H9 (cell line): Measurements from ENCODE around the gene ITCH. TPM values are rescaled to one million over a fixed set of nuclear protein-coding genes. Genes with fewer than 3 reads are reported as not detected.

Experiments
- DNase-seq: peaks from one replicate; pipeline ENCODE4 v3.0.0-alpha.2; 2017
- H2AFZ ChIP-seq: one replicate; pipeline ENCODE4 v1.6.1; 2013; ENCODE audit warnings: mild to moderate bottlenecking, low read length, control low read depth, moderate library complexity
- H2AK5ac ChIP-seq: 2 replicates; pipeline ENCODE4 v1.6.1; 2013; ENCODE audit warnings: low read length, control low read depth, mixed read lengths; ENCODE audit not compliant: insufficient read length
- H2BK120ac ChIP-seq: one replicate; pipeline ENCODE4 v1.6.1; 2013; ENCODE audit warnings: low read depth, mild to moderate bottlenecking, low read length, control low read depth, inconsistent platforms; ENCODE audit not compliant: poor library complexity, severe bottlenecking
- H2BK12ac ChIP-seq: 2 replicates; pipeline ENCODE4 v1.6.1; 2013; ENCODE audit warnings: low read length, control low read depth, mixed read lengths, low read depth; ENCODE audit not compliant: insufficient read length
- H2BK15ac ChIP-seq: 2 replicates; pipeline ENCODE4 v1.6.1; 2013; ENCODE audit warnings: low read depth, low read length, control low read depth
- H2BK20ac ChIP-seq: one replicate; pipeline ENCODE4 v1.6.1; 2013; ENCODE audit warnings: low read depth, mild to moderate bottlenecking, low read length, control low read depth, inconsistent platforms; ENCODE audit not compliant: poor library complexity, severe bottlenecking
- H2BK5ac ChIP-seq: 2 replicates; pipeline ENCODE4 v1.6.1; 2013; ENCODE audit warnings: low read length, control low read depth, mixed read lengths; ENCODE audit not compliant: insufficient read length
- H3K14ac ChIP-seq: 2 replicates; pipeline ENCODE4 v1.6.1; 2013; ENCODE audit warnings: low read length, control low read depth; ENCODE audit not compliant: insufficient read depth
- H3K18ac ChIP-seq: 2 replicates; pipeline ENCODE4 v1.6.1; 2013; ENCODE audit warnings: low read depth, mild to moderate bottlenecking, mixed read lengths, low read length, control low read depth; ENCODE audit not compliant: insufficient read length
- H3K23ac ChIP-seq: 2 replicates; pipeline ENCODE4 v1.6.1; 2013; ENCODE audit warnings: low read length, control low read depth, mixed read lengths, low read depth; ENCODE audit not compliant: insufficient read length
- H3K23me2 ChIP-seq: 2 replicates; pipeline ENCODE4 v1.6.1; 2013; ENCODE audit warnings: low read depth, mild to moderate bottlenecking, mixed read lengths, low read length, control low read depth; ENCODE audit not compliant: insufficient read length, poor library complexity, severe bottlenecking
- H3K27ac ChIP-seq: 2 replicates; pipeline ENCODE4 v1.5.1; 2013; ENCODE audit warnings: low read length, control low read depth, mixed read lengths, low read depth; ENCODE audit not compliant: insufficient read length
- H3K27me3 ChIP-seq: 2 replicates; pipeline ENCODE4 v1.6.1; 2013; ENCODE audit warnings: low read length, control low read depth, inconsistent platforms; ENCODE audit not compliant: insufficient read depth
- H3K4ac ChIP-seq: 2 replicates; pipeline ENCODE4 v1.6.1; 2013; ENCODE audit warnings: low read depth, mild to moderate bottlenecking, control low read depth, inconsistent platforms, low read length, moderate library complexity
- H3K4me1 ChIP-seq: 2 replicates; pipeline ENCODE4 v1.6.1; 2013; ENCODE audit warnings: low read length, control low read depth, inconsistent platforms; ENCODE audit not compliant: insufficient read depth
- H3K4me2 ChIP-seq: 2 replicates; pipeline ENCODE4 v1.6.1; 2013; ENCODE audit warnings: low read length, control low read depth, mixed read lengths; ENCODE audit not compliant: insufficient read length, insufficient read depth
- H3K56ac ChIP-seq: 2 replicates; pipeline ENCODE4 v1.6.1; 2013; ENCODE audit warnings: low read depth, mild to moderate bottlenecking, mixed read lengths, low read length, control low read depth; ENCODE audit not compliant: insufficient read length
- H3K79me1 ChIP-seq: 2 replicates; pipeline ENCODE4 v1.6.1; 2013; ENCODE audit warnings: low read depth, mild to moderate bottlenecking, moderate library complexity, low read length, control low read depth, inconsistent platforms; ENCODE audit not compliant: insufficient read depth, poor library complexity, severe bottlenecking
- H3K79me2 ChIP-seq: 2 replicates; pipeline ENCODE4 v1.6.1; 2013; ENCODE audit warnings: low read length, control low read depth, inconsistent platforms; ENCODE audit not compliant: insufficient read depth
- H3K9ac ChIP-seq: 2 replicates; pipeline ENCODE4 v1.6.1; 2013; ENCODE audit warnings: low read length, control low read depth, mixed read lengths; ENCODE audit not compliant: insufficient read length; ENCODE audit errors: extremely low read depth
- H3K9me3 ChIP-seq: one replicate; pipeline ENCODE4 v1.6.1; 2013; ENCODE audit warnings: low read depth, low read length, inconsistent platforms; ENCODE audit not compliant: control insufficient read depth
- H3T11ph ChIP-seq: one replicate; pipeline ENCODE4 v1.6.1; 2013; ENCODE audit warnings: mild to moderate bottlenecking, low read length, control low read depth, inconsistent platforms
- H4K20me1 ChIP-seq: one replicate; pipeline ENCODE4 v1.6.1; 2013; ENCODE audit not compliant: control insufficient read depth, insufficient read length, insufficient read depth
- H4K5ac ChIP-seq: 2 replicates; pipeline ENCODE4 v1.6.1; 2013; ENCODE audit warnings: low read depth, mild to moderate bottlenecking, mixed read lengths, low read length, control low read depth; ENCODE audit not compliant: insufficient read length
- H4K8ac ChIP-seq: replicated peaks from 2 replicates; pipeline ENCODE4 v1.6.1; 2013; ENCODE audit warnings: low read length, control low read depth, mixed read lengths, low read depth; ENCODE audit not compliant: insufficient read length
- H4K91ac ChIP-seq: 2 replicates; pipeline ENCODE4 v1.6.1; 2013; ENCODE audit warnings: low read depth, mild to moderate bottlenecking, moderate library complexity, mixed read lengths, low read length, control low read depth; ENCODE audit not compliant: insufficient read length
- H3K27ac Mint-ChIP-seq, 3 experiments: 2 replicates in 2 of 3; 3 replicates in 1 of 3; pipeline ENCODE4 v1.8.0; 2020 to 2021; ENCODE audit warnings: mixed read lengths in 3 of 3, mild to moderate bottlenecking in 1 of 3, moderate library complexity in 1 of 3
- H3K27me3 Mint-ChIP-seq: 2 replicates; pipeline ENCODE4 v1.8.0; 2021; ENCODE audit warnings: low read depth, mild to moderate bottlenecking, moderate library complexity, mixed read lengths
- H3K36me3 Mint-ChIP-seq, 3 experiments: 2 replicates in 2 of 3; 3 replicates in 1 of 3; pipeline ENCODE4 v1.8.0; 2020 to 2021; ENCODE audit warnings: low read depth in 3 of 3, mixed read lengths in 3 of 3; ENCODE audit not compliant: insufficient read depth in 1 of 3
- H3K4me1 Mint-ChIP-seq, 2 experiments: 2 replicates each; pipeline ENCODE4 v1.8.0; 2020; ENCODE audit warnings: mixed read lengths in 2 of 2
- H3K4me3 Mint-ChIP-seq, 2 experiments: 2 replicates in 1 of 2; 3 replicates in 1 of 2; pipeline ENCODE4 v1.8.0; 2020 to 2021; ENCODE audit warnings: mild to moderate bottlenecking in 2 of 2, mixed read lengths in 2 of 2, moderate library complexity in 1 of 2
- H3K9me3 Mint-ChIP-seq, 2 experiments: 2 replicates in 1 of 2; 3 replicates in 1 of 2; pipeline ENCODE4 v1.8.0; 2020; ENCODE audit warnings: mild to moderate bottlenecking in 2 of 2, mixed read lengths in 2 of 2, moderate library complexity in 1 of 2
- CTCF ChIP-seq: fragments of 200-600 bp; sonication (generic); conservative IDR thresholded peaks from 3 replicates; pipeline ENCODE4 v1.8.0; 2021; ENCODE audit warnings: antibody characterized with exemption, mild to moderate bottlenecking
- WGBS: extraction: QIAGEN DNeasy Blood & Tissue Kit; methylation state at CpG from one replicate; pipeline ENCODE4 v1.1.7; 2013; ENCODE audit warnings: missing lambda C conversion rate, low lambda C conversion rate, mixed read lengths; ENCODE audit not compliant: insufficient read length; ENCODE audit errors: extremely low coverage; 5-methylcytosine and 5-hydroxymethylcytosine counted together
- total RNA-seq: library from RNA; stranded (reverse); gene quantifications from 2 replicates; pipeline ENCODE4 v1.2.1, GENCODE V29; 2021

ITCH gene
- total RNA-seq, 1 experiment from 2014 or later: 55.9 TPM

- TF ChIP-seq CTCF: peak; percentile 84
- no peaks in the 10 kb centered on the region for H3K23me2 ChIP-seq
- no peak overlapping the region for H2BK20ac ChIP-seq
- no peak overlapping the region for H3K23ac ChIP-seq
- H3K14ac ChIP-seq: no peak overlapping the region
- no peak overlapping the region for H3K27ac ChIP-seq
- H2AFZ ChIP-seq: no peak overlapping the region
- H2BK12ac ChIP-seq: no peak overlapping the region
- no peak overlapping the region for H3T11ph ChIP-seq
- Mint-ChIP-seq H3K27me3 (no peaks in the 10 kb centered on the region; the same call in 1 of the 2 replicates), H3K36me3 (peaks cover 37 to 72% (median 50%) of the 10 kb centered on the region in 3 experiments; a peak in 6 of 7 replicates), H3K4me1 (peaks cover under 1% of the 10 kb centered on the region in 2 experiments; a peak in 1 of 4 replicates), H3K27ac (no peak overlapping the region), H3K9me3 (no peaks in the 10 kb centered on the region), H3K4me3 (no peak overlapping the region)
- H3K4me2 ChIP-seq: no peak overlapping the region
- no peaks in the 10 kb centered on the region for H3K27me3 ChIP-seq
- no peak overlapping the region for H4K91ac ChIP-seq
- H3K79me2 ChIP-seq: no peaks in the 10 kb centered on the region
- H3K9me3 ChIP-seq: no peaks in the 10 kb centered on the region
- H3K4ac ChIP-seq: no peak overlapping the region
- DNase-seq: peak; percentile 64
- H2BK15ac ChIP-seq: no peak overlapping the region
- no peak overlapping the region for H3K56ac ChIP-seq
- no peak overlapping the region for H3K9ac ChIP-seq
- H4K5ac ChIP-seq: no peak overlapping the region
- no peak overlapping the region for H4K8ac ChIP-seq
- H4K20me1 ChIP-seq: no peaks in the 10 kb centered on the region
- no peaks in the 10 kb centered on the region for H3K79me1 ChIP-seq
- whole genome bisulfite sequencing: no CpG with 5 or more reads among the region's 5 CpGs
- H3K4me1 ChIP-seq: no peaks in the 10 kb centered on the region
- H2BK5ac ChIP-seq: no peak overlapping the region
- H2AK5ac ChIP-seq: no peak overlapping the region
- H3K18ac ChIP-seq: no peak overlapping the region
- no peak overlapping the region for H2BK120ac ChIP-seq
Observed at GRCh38 chr20:34538671-34539123, 175.6 kb downstream of the ITCH start.
